Measurements from ENCODE around the gene STN1. TPM values are rescaled to one million over a fixed set of nuclear protein-coding genes. Genes with fewer than 3 reads are reported as not detected.

STN1 gene
- total RNA-seq, 2 donors from 2014 or later = 5.9 to 32.2 TPM

DNA sequence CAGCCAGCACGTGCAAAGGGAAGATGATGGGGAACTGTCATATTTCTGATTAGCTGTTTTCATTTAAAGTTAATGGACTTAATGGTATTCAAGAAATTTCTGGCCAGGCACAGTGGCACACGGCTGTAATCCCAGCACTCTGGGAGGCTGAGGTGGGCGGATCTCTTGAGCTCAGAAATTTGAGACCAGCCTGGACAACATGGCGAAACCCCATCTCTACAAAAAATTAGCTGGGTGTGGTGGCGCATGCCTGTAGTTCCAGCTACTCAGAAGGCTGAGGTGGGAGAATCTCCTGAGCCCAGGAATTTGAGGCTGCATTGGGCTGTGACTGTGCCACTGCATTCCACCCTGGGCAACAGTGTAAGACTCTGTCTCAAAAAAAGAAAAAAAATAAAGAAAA is 18.7 kb downstream of the STN1 start:
- H3K9me3 ChIP-seq = no peaks in the 10 kb centered on the region
- H3K27ac ChIP-seq = no peak overlapping the region
- no peak for DNase-seq
- peaks cover 25% of the 10 kb centered on the region for H3K4me1 ChIP-seq
- H3K4me3 ChIP-seq = no peak overlapping the region
- WGBS, 2 donors = 93 to 94% methylated on average over 5 of the region's 5 CpGs
- intact Hi-C loops (cut with DNase I) = no loop called here
- no peaks in the 10 kb centered on the region for H3K27me3 ChIP-seq
- TF ChIP-seq POLR2A (IDR thresholded peaks at IDR 0.05) = no peak
- H3K36me3 ChIP-seq (replicated peaks in 1 of 2; ENCODE audit: insufficient read depth in 1 of 2, low read depth in 2 of 2) = peaks cover 0 to 8% of the 10 kb centered on the region in 2 donors
- ATAC-seq = no peak

DNA sequence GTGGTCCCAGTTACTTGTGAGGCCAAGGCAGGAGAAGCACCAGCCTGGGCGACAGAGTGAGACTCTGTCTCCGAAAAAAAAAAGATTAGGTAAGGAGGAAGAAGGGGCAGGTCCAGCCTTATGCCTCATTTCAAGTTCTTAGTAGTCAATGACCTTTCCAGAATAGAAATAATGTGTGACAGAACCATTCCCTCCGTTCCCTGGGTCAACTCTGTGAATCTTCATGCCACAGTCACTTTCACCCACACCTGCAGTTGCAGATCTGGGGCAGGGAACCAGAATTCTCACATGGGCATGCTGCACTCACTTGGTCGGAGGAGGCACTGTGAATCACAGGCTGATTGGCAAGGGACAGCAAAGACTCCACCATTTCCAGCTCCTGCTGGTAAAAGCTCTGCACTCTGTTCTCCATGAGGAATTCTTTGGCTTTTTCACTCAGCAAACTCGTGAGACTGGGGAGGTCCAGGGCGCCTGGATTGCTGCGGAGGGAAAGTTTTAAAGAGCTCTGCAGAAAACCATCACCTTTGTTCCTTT is 20.7 kb downstream of the STN1 start:
- Histone ChIP-seq H3K27ac (peak overlapping the region in 2 of 4 donors; percentile 10 to 25), H3K4me1 (peaks cover 34% of the 10 kb centered on the region), H3K9me3 (no peaks in the 10 kb centered on the region), H3K27me3 (no peaks in the 10 kb centered on the region), H3K4me3 (no peak overlapping the region), H3K36me3 (replicated peaks in 1 of 2; ENCODE audit: insufficient read depth in 1 of 2, low read depth in 2 of 2) (peaks cover 0 to 8% of the 10 kb centered on the region in 2 donors)
- ATAC-seq (no peak), DNase-seq (no peak)
- TF ChIP-seq, protein P1, sequence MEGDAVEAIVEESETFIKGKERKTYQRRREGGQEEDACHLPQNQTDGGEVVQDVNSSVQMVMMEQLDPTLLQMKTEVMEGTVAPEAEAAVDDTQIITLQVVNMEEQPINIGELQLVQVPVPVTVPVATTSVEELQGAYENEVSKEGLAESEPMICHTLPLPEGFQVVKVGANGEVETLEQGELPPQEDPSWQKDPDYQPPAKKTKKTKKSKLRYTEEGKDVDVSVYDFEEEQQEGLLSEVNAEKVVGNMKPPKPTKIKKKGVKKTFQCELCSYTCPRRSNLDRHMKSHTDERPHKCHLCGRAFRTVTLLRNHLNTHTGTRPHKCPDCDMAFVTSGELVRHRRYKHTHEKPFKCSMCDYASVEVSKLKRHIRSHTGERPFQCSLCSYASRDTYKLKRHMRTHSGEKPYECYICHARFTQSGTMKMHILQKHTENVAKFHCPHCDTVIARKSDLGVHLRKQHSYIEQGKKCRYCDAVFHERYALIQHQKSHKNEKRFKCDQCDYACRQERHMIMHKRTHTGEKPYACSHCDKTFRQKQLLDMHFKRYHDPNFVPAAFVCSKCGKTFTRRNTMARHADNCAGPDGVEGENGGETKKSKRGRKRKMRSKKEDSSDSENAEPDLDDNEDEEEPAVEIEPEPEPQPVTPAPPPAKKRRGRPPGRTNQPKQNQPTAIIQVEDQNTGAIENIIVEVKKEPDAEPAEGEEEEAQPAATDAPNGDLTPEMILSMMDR (IDR thresholded peaks at IDR 0.05) = no peak
- no peak for TF ChIP-seq POLR2A (IDR thresholded peaks at IDR 0.05)
- intact Hi-C loops (cut with DNase I) = no loop called here
- WGBS, 2 donors = 76 to 80% methylated on average over 6 to 7 of the region's 7 CpGs

DNA sequence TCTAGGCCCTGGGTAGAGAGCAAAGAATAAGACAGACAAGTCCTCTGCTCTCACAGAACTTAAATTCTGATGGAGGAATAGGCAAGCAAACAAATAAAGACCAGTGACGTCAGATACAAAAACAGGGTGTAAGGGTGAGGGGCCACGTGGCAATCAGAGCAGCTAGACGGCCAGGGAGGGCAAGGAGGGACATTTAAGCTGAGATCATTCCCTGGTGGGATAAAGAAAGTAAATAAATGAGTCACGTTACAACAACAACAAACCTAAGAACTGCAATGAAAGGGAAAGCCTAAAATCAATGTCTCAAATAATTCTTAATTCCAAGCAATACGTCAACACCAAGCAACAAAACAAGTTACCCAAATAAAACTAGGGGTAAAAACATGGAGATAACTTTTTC is 21.8 kb downstream of the STN1 start:
- WGBS, 2 donors = 34 to 38% methylated on average over 5 of the region's 5 CpGs
- Histone ChIP-seq H3K36me3 (replicated peaks in 1 of 2; ENCODE audit: insufficient read depth in 1 of 2, low read depth in 2 of 2) (peaks cover 0 to 10% of the 10 kb centered on the region in 2 donors), H3K27me3 (no peaks in the 10 kb centered on the region), H3K4me1 (peaks cover 39% of the 10 kb centered on the region), H3K4me3 (no peak overlapping the region), H3K9me3 (no peaks in the 10 kb centered on the region), H3K27ac (peak overlapping the region; percentile 48 to 75 (median 60))
- DNase-seq = peak in 3 of 4 donors; percentile 31 to 47 (median 35)
- peak; percentile 65 for ATAC-seq
- intact Hi-C loops (cut with DNase I) = no loop called here
- no peak for TF ChIP-seq POLR2A (IDR thresholded peaks at IDR 0.05)
- TF ChIP-seq, protein P1 (IDR thresholded peaks at IDR 0.05) = no peak

DNA sequence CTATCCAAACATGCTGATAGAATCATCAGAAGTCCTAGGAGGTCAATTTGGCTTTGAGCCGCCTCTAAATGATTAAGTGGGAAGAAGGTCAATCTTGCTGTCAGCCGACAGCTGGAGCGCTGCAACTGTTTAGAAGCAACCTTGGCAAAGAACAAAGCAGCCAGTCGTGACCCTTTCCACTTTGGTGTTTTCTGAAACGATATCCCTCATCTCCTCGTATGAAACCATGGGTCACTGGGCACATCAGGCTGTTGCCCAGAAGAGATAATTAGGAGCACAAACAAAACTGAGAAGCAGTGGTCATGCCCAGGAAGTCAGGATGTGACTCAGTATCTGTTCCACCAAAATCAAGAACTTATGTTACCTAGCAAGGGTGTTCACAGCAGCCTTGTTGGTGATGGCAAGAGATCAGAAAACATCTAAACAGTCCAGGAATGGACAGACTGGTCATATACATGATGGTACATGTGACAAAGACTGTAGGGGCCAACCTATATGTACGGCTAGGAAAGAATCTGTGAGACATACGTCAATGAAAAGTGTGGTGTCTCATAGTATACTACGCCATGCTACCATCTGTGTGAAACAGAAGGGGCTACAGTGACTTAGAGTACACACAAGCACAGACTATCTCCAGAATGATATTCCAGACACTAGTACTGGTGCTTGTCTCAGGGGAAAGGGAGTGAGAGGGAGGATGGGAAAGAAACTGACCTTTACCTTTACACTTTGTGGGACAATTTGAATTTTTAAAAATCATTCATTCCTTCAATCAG is 22.4 kb downstream of the STN1 start:
- ATAC-seq (peak; percentile 33), DNase-seq (peak in 3 of 4 donors; percentile 33 to 51 (median 50))
- Histone ChIP-seq H3K27ac (peak overlapping the region; percentile 48 to 75 (median 60)), H3K4me3 (no peak overlapping the region), H3K27me3 (no peaks in the 10 kb centered on the region), H3K4me1 (peaks cover 45% of the 10 kb centered on the region), H3K36me3 (replicated peaks in 1 of 2; ENCODE audit: insufficient read depth in 1 of 2, low read depth in 2 of 2) (peaks cover 0 to 10% of the 10 kb centered on the region in 2 donors), H3K9me3 (no peaks in the 10 kb centered on the region)
- WGBS, 2 donors = 40 to 44% methylated on average over 9 of the region's 9 CpGs
- intact Hi-C loops (cut with DNase I) = no loop called here
- no peak for TF ChIP-seq POLR2A (IDR thresholded peaks at IDR 0.05)

DNA sequence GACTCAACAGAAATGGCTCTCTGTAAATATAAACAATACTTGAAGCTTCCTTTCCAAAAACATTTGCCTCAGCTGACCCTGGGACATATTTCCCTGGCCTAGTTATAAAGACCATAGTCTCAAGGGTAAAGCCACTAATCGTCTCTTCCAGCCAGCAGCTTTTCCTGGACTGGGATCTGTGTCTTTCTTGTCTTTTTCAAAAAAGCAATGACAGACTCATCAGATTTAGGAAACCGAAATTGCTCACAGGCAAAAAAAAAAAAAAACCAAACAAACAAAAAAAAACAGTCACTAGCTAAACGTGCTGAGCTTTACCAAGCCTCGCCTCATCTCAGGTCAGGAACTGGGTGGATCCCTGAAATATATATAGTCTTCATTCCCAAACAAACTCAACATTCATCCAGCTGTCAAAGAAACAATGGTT is 23.5 kb downstream of the STN1 start:
- peak overlapping the region in 3 of 4 donors; percentile 48 to 75 (median 63) for H3K27ac ChIP-seq
- no peak for TF ChIP-seq POLR2A (IDR thresholded peaks at IDR 0.05)
- TF ChIP-seq, protein P1 (IDR thresholded peaks at IDR 0.05) = no peak
- H3K36me3 ChIP-seq (replicated peaks in 1 of 2; ENCODE audit: insufficient read depth in 1 of 2, low read depth in 2 of 2) = peaks cover 0 to 10% of the 10 kb centered on the region in 2 donors
- intact Hi-C loops (cut with DNase I) = no loop called here
- ATAC-seq = no peak
- peak in 1 of 4 donors; percentile 34 for DNase-seq
- H3K9me3 ChIP-seq = no peaks in the 10 kb centered on the region
- no peaks in the 10 kb centered on the region for H3K27me3 ChIP-seq
- no peak overlapping the region for H3K4me3 ChIP-seq
- WGBS, 2 donors = 38 to 40% methylated on average over 4 of the region's 4 CpGs
- peaks cover 56% of the 10 kb centered on the region for H3K4me1 ChIP-seq
